ENCODE results near the gene GRIA3.

The GRIA3 gene

GRCh38 chrX:123442764-123443163, 258.7 kb downstream of the GRIA3 start:
- no peak overlapping the region for H3K4me3 ChIP-seq (ENCODE audit: control insufficient read depth, low read depth, low read length)
- TF ChIP-seq CTCF (conservative IDR thresholded peaks at IDR 0.05; ENCODE audit: control insufficient read depth, insufficient read depth, low read depth, low read length): no peak
- DNase-seq (ENCODE audit: low read depth): no peak

- TF ChIP-seq CTCF (conservative IDR thresholded peaks at IDR 0.05; ENCODE audit: control insufficient read depth, insufficient read depth, low read depth, low read length): no peak
- no peak overlapping the region for H3K4me3 ChIP-seq (ENCODE audit: control insufficient read depth, low read depth, low read length)
- no peak for DNase-seq (ENCODE audit: low read depth)
Observed at GRCh38 chrX:123447506-123447905, 263.4 kb downstream of the GRIA3 start.

- H3K4me3 ChIP-seq (ENCODE audit: control insufficient read depth, low read depth, low read length): no peak overlapping the region
- TF ChIP-seq CTCF (conservative IDR thresholded peaks at IDR 0.05; ENCODE audit: control insufficient read depth, insufficient read depth, low read depth, low read length): no peak
- no peak for DNase-seq (ENCODE audit: low read depth)
Observed at GRCh38 chrX:123449335-123449734, 265.3 kb downstream of the GRIA3 start.

- H3K4me3 ChIP-seq (ENCODE audit: control insufficient read depth, low read depth, low read length): no peak overlapping the region
- TF ChIP-seq CTCF (conservative IDR thresholded peaks at IDR 0.05; ENCODE audit: control insufficient read depth, insufficient read depth, low read depth, low read length): peak; percentile 48
- DNase-seq (ENCODE audit: low read depth): peak; percentile 17
Observed at GRCh38 chrX:123450222-123450621, 266.1 kb downstream of the GRIA3 start.

- H3K4me3 ChIP-seq (ENCODE audit: control insufficient read depth, low read depth, low read length): no peak overlapping the region
- TF ChIP-seq CTCF (conservative IDR thresholded peaks at IDR 0.05; ENCODE audit: control insufficient read depth, insufficient read depth, low read depth, low read length): no peak
- no peak for DNase-seq (ENCODE audit: low read depth)
Observed at GRCh38 chrX:123454712-123455431, 270.8 kb downstream of the GRIA3 start.

GRCh38 chrX:123455693-123456092, 271.6 kb downstream of the GRIA3 start:
- H3K4me3 ChIP-seq (ENCODE audit: control insufficient read depth, low read depth, low read length): no peak overlapping the region
- TF ChIP-seq CTCF (conservative IDR thresholded peaks at IDR 0.05; ENCODE audit: control insufficient read depth, insufficient read depth, low read depth, low read length): no peak
- DNase-seq (ENCODE audit: low read depth): no peak
